Calu3 (cell line): Measurements from ENCODE around the gene CUTA. TPM values are rescaled to one million over a fixed set of nuclear protein-coding genes. Genes with fewer than 3 reads are reported as not detected.
"Not testable (repeated sequence)": the region's sequence is repeated elsewhere in the genome, so short reads cannot be mapped to it uniquely, and the experiment has no call there.

ENCODE experiments used
- BruUV-seq: library from RNA; stranded (reverse); fragments of 400-500 nt; replicated peaks from 2 replicates; lab custom pipeline; 2021; lab: Mats Ljungman, UMichigan
- CTCF ChIA-PET: fragments of 300-600 bp; sonication (Branson Sonifier 250); formaldehyde crosslinking; loops from one replicate; lab custom pipeline; 2022; ENCODE audit warnings: antibody characterized with exemption; lab: Charles Lee
- DNase-seq: peaks from one replicate; pipeline ENCODE4 v3.0.0; 2022
- H3K27ac Mint-ChIP-seq: one replicate; pipeline ENCODE4 v1.8.0; 2022; ENCODE audit warnings: mixed read lengths; ENCODE audit not compliant: unreplicated experiment
- H3K27me3 Mint-ChIP-seq: one replicate; pipeline ENCODE4 v1.8.0; 2022; ENCODE audit warnings: mixed read lengths; ENCODE audit not compliant: unreplicated experiment
- H3K36me3 Mint-ChIP-seq: one replicate; pipeline ENCODE4 v1.8.0; 2022; ENCODE audit warnings: mild to moderate bottlenecking, moderate library complexity, mixed read lengths; ENCODE audit not compliant: insufficient read depth, unreplicated experiment
- H3K4me1 Mint-ChIP-seq: one replicate; pipeline ENCODE4 v1.8.0; 2022; ENCODE audit warnings: mild to moderate bottlenecking, low read depth, mixed read lengths; ENCODE audit not compliant: unreplicated experiment
- H3K4me3 Mint-ChIP-seq: one replicate; pipeline ENCODE4 v1.8.0; 2022; ENCODE audit warnings: mild to moderate bottlenecking, low read depth, moderate library complexity, mixed read lengths; ENCODE audit not compliant: unreplicated experiment
- H3K9me3 Mint-ChIP-seq: one replicate; pipeline ENCODE4 v1.8.0; 2022; ENCODE audit warnings: low read depth, mixed read lengths; ENCODE audit not compliant: unreplicated experiment
- CTCF ChIP-seq: fragments of 200-600 bp; IDR thresholded peaks from one replicate; pipeline ENCODE4 v1.8.0; 2022; ENCODE audit warnings: antibody characterized with exemption; ENCODE audit not compliant: unreplicated experiment
- intact Hi-C: fragments of 100-400 bp; cut with micrococcal nuclease; formaldehyde crosslinking; loops from one replicate; pipeline ENCODE4 v1.10.0; 2022; ENCODE audit not compliant: unreplicated experiment
- total RNA-seq: library from RNA; stranded (reverse); gene quantifications from 2 replicates; pipeline ENCODE4 v1.2.3, GENCODE V29; 2022

Gene CUTA
- total RNA-seq, 1 experiment from 2014 or later, result 172 TPM

GRCh38 chr6:33383427-33384185 is 34.3 kb downstream of the CUTA start:
- Mint-ChIP-seq H3K27ac (no peak overlapping the region), H3K4me3 (no peak overlapping the region), H3K27me3 (no peaks in the 10 kb centered on the region), H3K9me3 (no peaks in the 10 kb centered on the region), H3K36me3 (no peaks in the 10 kb centered on the region), H3K4me1 (no peaks in the 10 kb centered on the region)
- intact Hi-C loops, result no loop called here
- BruUV-seq, result no TSS peak
- TF ChIP-seq CTCF, result no peak
- DNase-seq, result no peak
- CTCF ChIA-PET, result no interaction called here

GRCh38 chr6:33380272-33380981 is 37.5 kb downstream of the CUTA start:
- Mint-ChIP-seq H3K27ac (no peak overlapping the region), H3K27me3 (no peaks in the 10 kb centered on the region), H3K9me3 (no peaks in the 10 kb centered on the region), H3K36me3 (no peaks in the 10 kb centered on the region), H3K4me1 (peaks cover 9% of the 10 kb centered on the region), H3K4me3 (no peak overlapping the region)
- CTCF ChIA-PET, result interaction anchor here (0.7 kb wide), 2 partner anchors 299 to 408 kb away, joined by 3 read pairs; no protein-coding TSS in a partner anchor
- BruUV-seq, result no TSS peak
- TF ChIP-seq CTCF, result no peak
- intact Hi-C loops, result no loop called here
- DNase-seq, result no peak

- CTCF ChIA-PET, result interaction anchor here (0.6 to 0.7 kb wide), 2 partner anchors 122 to 657 kb away, joined by 3 to 10 read pairs; no protein-coding TSS in a partner anchor
- H3K27ac Mint-ChIP-seq, H3K9me3 Mint-ChIP-seq, DNase-seq, H3K27me3 Mint-ChIP-seq, intact Hi-C loops, BruUV-seq, H3K4me3 Mint-ChIP-seq, H3K36me3 Mint-ChIP-seq: not testable (repeated sequence)
- H3K4me1 Mint-ChIP-seq, result peaks cover 22% of the 10 kb centered on the region
These were observed 38.7 kb downstream of the CUTA start for GRCh38 chr6:33379184-33379583.

- no peaks in the 10 kb centered on the region for H3K27me3 Mint-ChIP-seq
- CTCF ChIA-PET, result no interaction called here
- H3K4me1 Mint-ChIP-seq, result peaks cover 26% of the 10 kb centered on the region
- no TSS peak for BruUV-seq
- no peak for DNase-seq
- no peak overlapping the region for H3K27ac Mint-ChIP-seq
- intact Hi-C loops, result no loop called here
- no peaks in the 10 kb centered on the region for H3K9me3 Mint-ChIP-seq
- no peak for TF ChIP-seq CTCF
- no peaks in the 10 kb centered on the region for H3K36me3 Mint-ChIP-seq
- no peak overlapping the region for H3K4me3 Mint-ChIP-seq
These were observed 40.7 kb downstream of the CUTA start for GRCh38 chr6:33377171-33377570.
